ENCODE measurements around the gene HRH2.

The HRH2 gene

GRCh38 chr5:175745210-175745609, 87.3 kb downstream of the HRH2 start:
- no peak overlapping the region for H3K4me3 ChIP-seq (ENCODE audit: low read length)
- no peak for DNase-seq (ENCODE audit: low read depth)
- no peak for TF ChIP-seq CTCF (conservative IDR thresholded peaks at IDR 0.05; ENCODE audit: low read length)

- H3K4me3 ChIP-seq (ENCODE audit: low read length) = no peak overlapping the region
- TF ChIP-seq CTCF (conservative IDR thresholded peaks at IDR 0.05; ENCODE audit: low read length) = no peak
- no peak for DNase-seq (ENCODE audit: low read depth)
Observed at GRCh38 chr5:175746851-175747250, 89.0 kb downstream of the HRH2 start.

GRCh38 chr5:175747539-175748060, 89.7 kb downstream of the HRH2 start:
- H3K4me3 ChIP-seq (ENCODE audit: low read length) = no peak overlapping the region
- TF ChIP-seq CTCF (conservative IDR thresholded peaks at IDR 0.05; ENCODE audit: low read length) = no peak
- no peak for DNase-seq (ENCODE audit: low read depth)

GRCh38 chr5:175748650-175749049, 90.8 kb downstream of the HRH2 start:
- H3K4me3 ChIP-seq (ENCODE audit: low read length) = no peak overlapping the region
- DNase-seq (ENCODE audit: low read depth) = no peak
- no peak for TF ChIP-seq CTCF (conservative IDR thresholded peaks at IDR 0.05; ENCODE audit: low read length)

GRCh38 chr5:175749591-175749990, 91.7 kb downstream of the HRH2 start:
- TF ChIP-seq CTCF (conservative IDR thresholded peaks at IDR 0.05; ENCODE audit: low read length) = no peak
- DNase-seq (ENCODE audit: low read depth) = no peak
- no peak overlapping the region for H3K4me3 ChIP-seq (ENCODE audit: low read length)

- no peak overlapping the region for H3K4me3 ChIP-seq (ENCODE audit: low read length)
- TF ChIP-seq CTCF (conservative IDR thresholded peaks at IDR 0.05; ENCODE audit: low read length) = no peak
- DNase-seq (ENCODE audit: low read depth) = no peak
Observed at GRCh38 chr5:175750511-175750931, 92.7 kb downstream of the HRH2 start.

- H3K4me3 ChIP-seq (ENCODE audit: low read length) = no peak overlapping the region
- no peak for DNase-seq (ENCODE audit: low read depth)
- no peak for TF ChIP-seq CTCF (conservative IDR thresholded peaks at IDR 0.05; ENCODE audit: low read length)
Observed at GRCh38 chr5:175751369-175751768, 93.5 kb downstream of the HRH2 start.
